ENCODE measurements around the gene TEN1. TPM values are rescaled to one million over a fixed set of nuclear protein-coding genes. Genes with fewer than 3 reads are reported as not detected.

The TEN1 gene
- total RNA-seq, 1 donor from 2014 or later: 15.4 TPM

- no peak for DNase-seq (ENCODE audit: low spot score)
- Mint-ChIP-seq H3K9me3 (no peaks in the 10 kb centered on the region), H3K4me3 (no peak overlapping the region), H3K4me1 (ENCODE audit: low read depth) (peaks cover 17% of the 10 kb centered on the region), H3K36me3 (ENCODE audit: low read depth) (peaks cover 2% of the 10 kb centered on the region), H3K27me3 (ENCODE audit: insufficient read depth) (no peaks in the 10 kb centered on the region), H3K27ac (no peak overlapping the region)
- intact Hi-C loops (cut with micrococcal nuclease): no loop called here
These were observed 23.1 kb downstream of the TEN1 start for GRCh38 chr17:76002100-76002499.

GRCh38 chr17:76003915-76004314 is 24.9 kb downstream of the TEN1 start:
- Mint-ChIP-seq H3K4me1 (ENCODE audit: low read depth) (peaks cover 4% of the 10 kb centered on the region), H3K27me3 (ENCODE audit: insufficient read depth) (no peaks in the 10 kb centered on the region), H3K36me3 (ENCODE audit: low read depth) (peaks cover 2% of the 10 kb centered on the region), H3K9me3 (no peaks in the 10 kb centered on the region), H3K27ac (no peak overlapping the region), H3K4me3 (no peak overlapping the region)
- no peak for DNase-seq (ENCODE audit: low spot score)
- intact Hi-C loops (cut with micrococcal nuclease): no loop called here

GRCh38 chr17:76004750-76005262 is 25.8 kb downstream of the TEN1 start:
- no peak overlapping the region for H3K4me3 Mint-ChIP-seq
- intact Hi-C loops (cut with micrococcal nuclease): loop anchor here (1.0 kb wide), 1 partner anchor 100 kb away; no protein-coding TSS in a partner anchor
- H3K9me3 Mint-ChIP-seq: no peaks in the 10 kb centered on the region
- peaks cover 4% of the 10 kb centered on the region for H3K4me1 Mint-ChIP-seq (ENCODE audit: low read depth)
- DNase-seq (ENCODE audit: low spot score): no peak
- H3K36me3 Mint-ChIP-seq (ENCODE audit: low read depth): peaks cover 2% of the 10 kb centered on the region
- H3K27me3 Mint-ChIP-seq (ENCODE audit: insufficient read depth): no peaks in the 10 kb centered on the region
- no peak overlapping the region for H3K27ac Mint-ChIP-seq

- intact Hi-C loops (cut with micrococcal nuclease): loop anchor here (1.0 kb wide), 1 partner anchor 100 kb away; no protein-coding TSS in a partner anchor
- no peak overlapping the region for H3K4me3 Mint-ChIP-seq
- H3K27me3 Mint-ChIP-seq (ENCODE audit: insufficient read depth): peaks cover 2% of the 10 kb centered on the region
- peaks cover 2% of the 10 kb centered on the region for H3K36me3 Mint-ChIP-seq (ENCODE audit: low read depth)
- H3K27ac Mint-ChIP-seq: no peak overlapping the region
- peaks cover 4% of the 10 kb centered on the region for H3K4me1 Mint-ChIP-seq (ENCODE audit: low read depth)
- no peaks in the 10 kb centered on the region for H3K9me3 Mint-ChIP-seq
- DNase-seq (ENCODE audit: low spot score): peak; percentile 75
These were observed 26.5 kb downstream of the TEN1 start for GRCh38 chr17:76005263-76006149.

- intact Hi-C loops (cut with micrococcal nuclease): no loop called here
- no peak overlapping the region for H3K27ac Mint-ChIP-seq
- peaks cover 2% of the 10 kb centered on the region for H3K27me3 Mint-ChIP-seq (ENCODE audit: insufficient read depth)
- H3K9me3 Mint-ChIP-seq: no peaks in the 10 kb centered on the region
- H3K36me3 Mint-ChIP-seq (ENCODE audit: low read depth): peaks cover 2% of the 10 kb centered on the region
- no peak for DNase-seq (ENCODE audit: low spot score)
- H3K4me3 Mint-ChIP-seq: no peak overlapping the region
- H3K4me1 Mint-ChIP-seq (ENCODE audit: low read depth): peaks cover 4% of the 10 kb centered on the region
These were observed 28.2 kb downstream of the TEN1 start for GRCh38 chr17:76007131-76007849.

GRCh38 chr17:76007850-76008165 is 28.8 kb downstream of the TEN1 start:
- Mint-ChIP-seq H3K36me3 (ENCODE audit: low read depth) (peaks cover 2% of the 10 kb centered on the region), H3K4me3 (no peak overlapping the region), H3K9me3 (no peaks in the 10 kb centered on the region), H3K27ac (no peak overlapping the region), H3K4me1 (ENCODE audit: low read depth) (peaks cover 4% of the 10 kb centered on the region), H3K27me3 (ENCODE audit: insufficient read depth) (peaks cover 2% of the 10 kb centered on the region)
- DNase-seq (ENCODE audit: low spot score): no peak
- intact Hi-C loops (cut with micrococcal nuclease): no loop called here

GRCh38 chr17:76008208-76008607 is 29.2 kb downstream of the TEN1 start:
- peaks cover 2% of the 10 kb centered on the region for H3K36me3 Mint-ChIP-seq (ENCODE audit: low read depth)
- H3K4me3 Mint-ChIP-seq: no peak overlapping the region

GRCh38 chr17:76008630-76009425 is 29.8 kb downstream of the TEN1 start:
- DNase-seq (ENCODE audit: low spot score): no peak
- intact Hi-C loops (cut with micrococcal nuclease): no loop called here
- peaks cover 2% of the 10 kb centered on the region for H3K36me3 Mint-ChIP-seq (ENCODE audit: low read depth)
- H3K4me3 Mint-ChIP-seq: no peak overlapping the region
- peaks cover 4% of the 10 kb centered on the region for H3K4me1 Mint-ChIP-seq (ENCODE audit: low read depth)
- H3K27me3 Mint-ChIP-seq (ENCODE audit: insufficient read depth): peaks cover 2% of the 10 kb centered on the region
- H3K9me3 Mint-ChIP-seq: no peaks in the 10 kb centered on the region
- no peak overlapping the region for H3K27ac Mint-ChIP-seq

More at GRCh38 chr17:76008208-76008607, 29.2 kb downstream of the TEN1 start:
- H3K4me1 Mint-ChIP-seq (ENCODE audit: low read depth): peaks cover 4% of the 10 kb centered on the region
- intact Hi-C loops (cut with micrococcal nuclease): no loop called here
- DNase-seq (ENCODE audit: low spot score): no peak
- no peaks in the 10 kb centered on the region for H3K9me3 Mint-ChIP-seq
- peaks cover 2% of the 10 kb centered on the region for H3K27me3 Mint-ChIP-seq (ENCODE audit: insufficient read depth)
- H3K27ac Mint-ChIP-seq: no peak overlapping the region

- no peak for DNase-seq (ENCODE audit: low spot score)
- peaks cover 2% of the 10 kb centered on the region for H3K27me3 Mint-ChIP-seq (ENCODE audit: insufficient read depth)
- H3K4me3 Mint-ChIP-seq: no peak overlapping the region
- no peak overlapping the region for H3K27ac Mint-ChIP-seq
- intact Hi-C loops (cut with micrococcal nuclease): no loop called here
- H3K4me1 Mint-ChIP-seq (ENCODE audit: low read depth): peaks cover 4% of the 10 kb centered on the region
- no peaks in the 10 kb centered on the region for H3K9me3 Mint-ChIP-seq
- peaks cover 2% of the 10 kb centered on the region for H3K36me3 Mint-ChIP-seq (ENCODE audit: low read depth)
These were observed 30.4 kb downstream of the TEN1 start for GRCh38 chr17:76009447-76009846.

GRCh38 chr17:76009969-76010661 is 31.1 kb downstream of the TEN1 start:
- DNase-seq (ENCODE audit: low spot score): no peak
- no peak overlapping the region for H3K4me3 Mint-ChIP-seq
- H3K27ac Mint-ChIP-seq: no peak overlapping the region
- H3K27me3 Mint-ChIP-seq (ENCODE audit: insufficient read depth): peaks cover 2% of the 10 kb centered on the region
- no peaks in the 10 kb centered on the region for H3K9me3 Mint-ChIP-seq
- H3K4me1 Mint-ChIP-seq (ENCODE audit: low read depth): peaks cover 4% of the 10 kb centered on the region
- intact Hi-C loops (cut with micrococcal nuclease): loop anchor here (5.0 kb wide), 1 partner anchor 62 kb away; the partner anchor contains the start of genes GALR2 and SRP68
- H3K36me3 Mint-ChIP-seq (ENCODE audit: low read depth): peaks cover 2% of the 10 kb centered on the region

GRCh38 chr17:76011951-76012350 is 32.9 kb downstream of the TEN1 start:
- H3K4me1 Mint-ChIP-seq (ENCODE audit: low read depth): no peaks in the 10 kb centered on the region
- H3K9me3 Mint-ChIP-seq: no peaks in the 10 kb centered on the region
- no peak overlapping the region for H3K4me3 Mint-ChIP-seq
- intact Hi-C loops (cut with micrococcal nuclease): loop anchor here (5.0 kb wide), 1 partner anchor 60 kb away; the partner anchor contains the start of genes GALR2 and SRP68
- H3K36me3 Mint-ChIP-seq (ENCODE audit: low read depth): no peaks in the 10 kb centered on the region
- no peak for DNase-seq (ENCODE audit: low spot score)
- H3K27me3 Mint-ChIP-seq (ENCODE audit: insufficient read depth): peaks cover 2% of the 10 kb centered on the region
- no peak overlapping the region for H3K27ac Mint-ChIP-seq

GRCh38 chr17:76013377-76013932 is 34.4 kb downstream of the TEN1 start:
- no peaks in the 10 kb centered on the region for H3K9me3 Mint-ChIP-seq
- intact Hi-C loops (cut with micrococcal nuclease): loop anchor here (5.0 kb wide), 1 partner anchor 59 kb away; the partner anchor contains the start of genes GALR2 and SRP68
- peaks cover 2% of the 10 kb centered on the region for H3K27me3 Mint-ChIP-seq (ENCODE audit: insufficient read depth)
- H3K4me1 Mint-ChIP-seq (ENCODE audit: low read depth): no peaks in the 10 kb centered on the region
- no peak overlapping the region for H3K27ac Mint-ChIP-seq
- H3K36me3 Mint-ChIP-seq (ENCODE audit: low read depth): no peaks in the 10 kb centered on the region
- H3K4me3 Mint-ChIP-seq: no peak overlapping the region
- no peak for DNase-seq (ENCODE audit: low spot score)
